ENCODE data around the gene ZKSCAN8. TPM values are rescaled to one million over a fixed set of nuclear protein-coding genes. Genes with fewer than 3 reads are reported as not detected.

The ZKSCAN8 gene
- polyA plus RNA-seq, 1 donor from 2014 or later = 0.85 TPM

DNA sequence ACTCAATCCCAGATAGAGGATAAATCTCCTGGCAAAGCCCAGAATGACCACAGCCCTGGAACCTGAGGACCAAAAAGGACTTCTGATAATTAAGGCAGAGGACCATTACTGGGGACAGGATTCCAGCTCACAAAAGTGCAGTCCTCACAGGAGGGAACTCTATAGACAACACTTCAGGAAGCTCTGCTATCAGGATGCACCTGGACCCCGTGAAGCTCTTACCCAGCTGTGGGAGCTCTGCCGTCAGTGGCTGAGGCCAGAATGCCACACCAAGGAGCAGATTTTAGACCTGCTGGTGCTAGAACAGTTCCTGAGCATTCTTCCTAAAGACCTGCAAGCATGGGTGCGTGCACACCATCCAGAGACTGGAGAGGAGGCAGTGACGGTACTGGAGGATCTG is 16.3 kb upstream of the ZKSCAN8 start:
- no peaks in the 10 kb centered on the region for H3K9me3 Mint-ChIP-seq
- peaks cover 9% of the 10 kb centered on the region for H3K36me3 Mint-ChIP-seq
- H3K27me3 Mint-ChIP-seq = no peaks in the 10 kb centered on the region
- peak overlapping the region; percentile 94 to 98 (median 96) for H3K4me3 Mint-ChIP-seq
- peak overlapping the region; percentile 93 to 98 (median 98) for H3K27ac Mint-ChIP-seq
- peaks cover 29 to 38% (median 35%) of the 10 kb centered on the region in 3 donors for H3K4me1 Mint-ChIP-seq

GRCh38 chr6:28134015-28134414 is 7.7 kb upstream of the ZKSCAN8 start:
- Mint-ChIP-seq H3K4me3 (peak overlapping the region in 1 of 4 donors; percentile 59), H3K36me3 (peaks cover 3% of the 10 kb centered on the region), H3K4me1 (peaks cover 33 to 40% (median 35%) of the 10 kb centered on the region in 3 donors), H3K9me3 (no peaks in the 10 kb centered on the region), H3K27ac (peak overlapping the region in 2 of 3 donors; percentile 1 to 14), H3K27me3 (no peaks in the 10 kb centered on the region)

DNA sequence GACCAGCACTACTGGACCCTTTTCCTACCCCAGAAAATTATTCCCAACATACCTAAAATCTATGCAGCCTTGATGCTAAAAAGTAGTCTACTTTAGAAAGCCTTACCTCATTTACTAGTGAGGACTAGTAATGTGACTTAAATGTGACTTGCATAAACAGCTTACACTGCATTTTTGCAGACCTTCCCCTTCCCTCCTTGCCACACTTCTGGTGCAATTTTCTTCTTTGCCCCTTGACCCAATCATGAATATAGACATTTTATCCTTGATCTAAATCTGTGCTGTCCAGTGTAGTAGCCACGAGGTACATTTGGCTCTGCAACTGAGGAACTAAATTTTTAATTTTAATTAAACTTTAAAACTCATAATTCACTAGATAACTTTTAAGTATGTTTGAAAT is 7.0 kb upstream of the ZKSCAN8 start:
- Mint-ChIP-seq H3K27me3 (no peaks in the 10 kb centered on the region), H3K36me3 (no peaks in the 10 kb centered on the region), H3K4me1 (peaks cover 29 to 36% (median 34%) of the 10 kb centered on the region in 3 donors), H3K4me3 (no peak overlapping the region), H3K27ac (no peak overlapping the region), H3K9me3 (no peaks in the 10 kb centered on the region)

- H3K9me3 Mint-ChIP-seq = no peaks in the 10 kb centered on the region
- no peaks in the 10 kb centered on the region for H3K36me3 Mint-ChIP-seq
- peaks cover 32 to 39% (median 38%) of the 10 kb centered on the region in 3 donors for H3K4me1 Mint-ChIP-seq
- H3K27ac Mint-ChIP-seq = peak overlapping the region; percentile 91 to 100 (median 95)
- H3K27me3 Mint-ChIP-seq = no peaks in the 10 kb centered on the region
- H3K4me3 Mint-ChIP-seq = peak overlapping the region; percentile 86 to 99 (median 97)
Observed at GRCh38 chr6:28135393-28135792, 6.3 kb upstream of the ZKSCAN8 start.

GRCh38 chr6:28136585-28137504 is 4.8 kb upstream of the ZKSCAN8 start:
- H3K4me1 Mint-ChIP-seq = peaks cover 41 to 49% (median 46%) of the 10 kb centered on the region in 3 donors
- peak overlapping the region; percentile 86 to 99 (median 97) for H3K4me3 Mint-ChIP-seq
- no peaks in the 10 kb centered on the region for H3K36me3 Mint-ChIP-seq
- H3K27ac Mint-ChIP-seq = peak overlapping the region; percentile 91 to 100 (median 95)
- no peaks in the 10 kb centered on the region for H3K9me3 Mint-ChIP-seq
- H3K27me3 Mint-ChIP-seq = no peaks in the 10 kb centered on the region

- Mint-ChIP-seq H3K9me3 (no peaks in the 10 kb centered on the region), H3K4me3 (peak overlapping the region; percentile 86 to 99 (median 97)), H3K36me3 (no peaks in the 10 kb centered on the region)
Observed at GRCh38 chr6:28137505-28137981, 4.1 kb upstream of the ZKSCAN8 start.

GRCh38 chr6:28139860-28140543 is 1.7 kb upstream of the ZKSCAN8 start:
- Mint-ChIP-seq H3K4me3 (peak overlapping the region; percentile 67 to 95 (median 90)), H3K27me3 (no peaks in the 10 kb centered on the region), H3K27ac (peak overlapping the region; percentile 32 to 93 (median 59)), H3K36me3 (peaks cover 3% of the 10 kb centered on the region), H3K9me3 (no peaks in the 10 kb centered on the region), H3K4me1 (peaks cover 48 to 60% (median 52%) of the 10 kb centered on the region in 3 donors)

More at GRCh38 chr6:28137505-28137981, 4.1 kb upstream of the ZKSCAN8 start:
- Mint-ChIP-seq H3K27me3 (no peaks in the 10 kb centered on the region), H3K4me1 (peaks cover 46 to 50% (median 49%) of the 10 kb centered on the region in 3 donors), H3K27ac (peak overlapping the region; percentile 91 to 100 (median 95))

DNA sequence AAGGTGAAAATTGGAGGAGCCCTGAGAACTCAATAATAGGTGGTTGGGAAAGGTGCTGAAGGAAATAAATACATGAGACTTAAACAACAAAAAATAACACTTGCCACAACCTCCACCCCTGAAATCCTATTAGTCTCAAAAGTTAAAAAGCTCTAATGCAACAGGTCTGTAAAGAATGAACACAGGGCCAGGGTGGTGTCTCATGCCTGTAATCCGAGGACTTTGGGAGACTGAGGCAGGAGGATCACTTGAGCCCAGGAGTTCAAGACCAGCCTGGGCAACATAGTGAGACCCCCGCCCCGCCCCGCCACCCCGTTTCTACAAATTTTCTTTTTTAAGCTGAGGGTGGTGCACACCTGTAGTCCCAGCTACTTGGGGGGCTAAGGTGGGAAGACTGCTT is 1.1 kb upstream of the ZKSCAN8 start:
- peaks cover 48 to 61% (median 49%) of the 10 kb centered on the region in 3 donors for H3K4me1 Mint-ChIP-seq
- peak overlapping the region; percentile 32 to 93 (median 59) for H3K27ac Mint-ChIP-seq
- no peaks in the 10 kb centered on the region for H3K27me3 Mint-ChIP-seq

DNA sequence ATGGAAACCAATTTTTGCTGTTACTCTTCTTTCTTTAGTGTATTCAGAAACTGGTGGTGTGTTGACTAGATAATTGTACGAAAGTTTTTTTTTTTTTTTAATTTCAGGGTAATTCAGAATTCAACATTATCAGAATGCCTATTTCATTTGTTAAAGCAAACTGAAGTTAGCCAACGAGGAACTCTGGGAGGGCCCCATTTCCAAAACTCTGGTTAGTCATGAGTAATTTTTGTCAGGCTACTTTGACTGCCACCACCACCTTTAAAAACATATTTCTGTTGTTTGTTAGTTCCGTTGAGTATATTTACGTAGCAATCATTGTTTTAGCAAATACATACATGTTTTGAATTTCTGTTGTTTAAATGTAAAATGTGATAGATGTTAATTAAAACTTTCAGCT is 763 bp downstream of the ZKSCAN8 start:
- no peaks in the 10 kb centered on the region for H3K9me3 Mint-ChIP-seq
- no peaks in the 10 kb centered on the region for H3K27me3 Mint-ChIP-seq
- peak overlapping the region; percentile 78 to 99 (median 96) for H3K27ac Mint-ChIP-seq
- peaks cover 7% of the 10 kb centered on the region for H3K36me3 Mint-ChIP-seq
- peak overlapping the region; percentile 95 to 100 (median 98) for H3K4me3 Mint-ChIP-seq
- H3K4me1 Mint-ChIP-seq = peaks cover 39 to 48% (median 43%) of the 10 kb centered on the region in 3 donors

More for the DNA sequence above, 1.1 kb upstream of the ZKSCAN8 start:
- Mint-ChIP-seq H3K4me3 (peak overlapping the region; percentile 95 to 100 (median 98)), H3K36me3 (peaks cover 5% of the 10 kb centered on the region), H3K9me3 (no peaks in the 10 kb centered on the region)

- peak overlapping the region in 1 of 4 donors; percentile 59 for H3K4me3 Mint-ChIP-seq
- H3K27me3 Mint-ChIP-seq = no peaks in the 10 kb centered on the region
- no peak overlapping the region for H3K27ac Mint-ChIP-seq
- H3K4me1 Mint-ChIP-seq = peaks cover 24 to 40% (median 35%) of the 10 kb centered on the region in 3 donors
- H3K9me3 Mint-ChIP-seq = no peaks in the 10 kb centered on the region
- peaks cover 16% of the 10 kb centered on the region for H3K36me3 Mint-ChIP-seq
Observed at GRCh38 chr6:28145231-28145630, 3.5 kb downstream of the ZKSCAN8 start.

DNA sequence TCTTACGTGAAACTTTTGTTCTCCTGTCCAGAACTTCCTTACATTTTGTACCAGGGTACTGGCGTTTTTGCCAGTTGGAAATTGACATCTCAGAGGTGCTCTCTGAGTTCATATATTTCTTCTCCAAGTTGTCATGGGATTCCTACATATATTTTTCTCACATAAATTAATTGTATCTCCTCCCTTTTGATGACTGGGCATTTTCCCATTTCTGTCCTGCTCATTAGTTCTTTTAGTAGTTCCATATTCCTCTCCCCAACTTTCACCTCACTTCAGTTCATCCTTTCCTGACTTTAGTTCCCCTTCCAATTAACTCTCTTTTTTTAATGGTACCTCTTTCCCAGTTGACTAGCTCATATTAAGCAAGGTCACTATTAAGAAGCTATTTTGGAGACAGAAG is 10.8 kb downstream of the ZKSCAN8 start:
- H3K4me1 Mint-ChIP-seq = peaks cover 0 to 4% (median 3%) of the 10 kb centered on the region in 3 donors
- no peak overlapping the region for H3K4me3 Mint-ChIP-seq
- no peak overlapping the region for H3K27ac Mint-ChIP-seq
- peaks cover 0 to 12% (median 4%) of the 10 kb centered on the region in 3 donors for H3K9me3 Mint-ChIP-seq
- peaks cover 33% of the 10 kb centered on the region for H3K36me3 Mint-ChIP-seq
- H3K27me3 Mint-ChIP-seq = no peaks in the 10 kb centered on the region

DNA sequence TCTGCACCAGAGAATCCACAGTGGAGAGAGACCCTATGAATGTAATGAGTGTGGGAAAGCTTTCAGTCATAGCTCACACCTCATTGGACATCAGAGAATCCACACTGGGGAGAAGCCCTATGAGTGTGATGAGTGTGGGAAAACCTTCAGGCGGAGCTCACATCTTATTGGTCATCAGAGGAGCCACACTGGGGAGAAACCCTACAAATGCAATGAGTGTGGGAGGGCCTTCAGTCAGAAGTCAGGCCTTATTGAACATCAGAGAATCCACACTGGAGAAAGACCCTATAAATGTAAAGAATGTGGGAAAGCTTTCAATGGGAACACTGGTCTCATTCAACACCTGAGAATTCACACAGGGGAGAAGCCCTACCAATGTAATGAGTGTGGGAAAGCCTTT is 11.9 kb downstream of the ZKSCAN8 start:
- H3K27me3 Mint-ChIP-seq = no peaks in the 10 kb centered on the region
- peaks cover 37% of the 10 kb centered on the region for H3K36me3 Mint-ChIP-seq
- H3K4me1 Mint-ChIP-seq = peaks cover 0 to 3% (median 0%) of the 10 kb centered on the region in 3 donors
- H3K9me3 Mint-ChIP-seq = peaks cover 0 to 16% (median 7%) of the 10 kb centered on the region in 3 donors
- no peak overlapping the region for H3K27ac Mint-ChIP-seq
- H3K4me3 Mint-ChIP-seq = no peak overlapping the region

- H3K27ac Mint-ChIP-seq = no peak overlapping the region
- H3K27me3 Mint-ChIP-seq = no peaks in the 10 kb centered on the region
- H3K36me3 Mint-ChIP-seq = peaks cover 34% of the 10 kb centered on the region
- H3K9me3 Mint-ChIP-seq = peaks cover 0 to 23% (median 10%) of the 10 kb centered on the region in 3 donors
- H3K4me3 Mint-ChIP-seq = no peak overlapping the region
- H3K4me1 Mint-ChIP-seq = peaks cover 0 to 1% (median 0%) of the 10 kb centered on the region in 3 donors
Observed at GRCh38 chr6:28154357-28154756, 12.7 kb downstream of the ZKSCAN8 start.

- Mint-ChIP-seq H3K4me3 (no peak overlapping the region), H3K9me3 (peaks cover 0 to 22% (median 5%) of the 10 kb centered on the region in 3 donors), H3K27me3 (no peaks in the 10 kb centered on the region), H3K4me1 (peaks cover 7 to 13% (median 12%) of the 10 kb centered on the region in 3 donors), H3K27ac (no peak overlapping the region), H3K36me3 (peaks cover 27% of the 10 kb centered on the region)
Observed at GRCh38 chr6:28158318-28158717, 16.6 kb downstream of the ZKSCAN8 start.

All from IgD-negative memory B cell (primary cell).